Prostate gland (tissue), 2 donors: ENCODE results near the gene PRDM1.

Source experiments
- POLR2A ChIP-seq: fragments of 450-650 bp; IDR thresholded peaks from one replicate; pipeline ENCODE4 v1.6.1; 2016; ENCODE audit warnings: antibody characterized with exemption, mild to moderate bottlenecking
- POLR2AphosphoS5 ChIP-seq: sonication (generic); formaldehyde crosslinking; IDR thresholded peaks from one replicate; pipeline ENCODE4 v1.6.1; 2017; ENCODE audit warnings: antibody characterized with exemption
- TF ChIP-seq, protein P1 (sequence below), 4 experiments: fragments of 200-600 bp in 2 of 4; fragments of 450-650 bp in 2 of 4; sonication (generic) in 2 of 4; IDR thresholded peaks; 1 replicate in 3 of 4; 2 replicates in 1 of 4; pipeline ENCODE4 v1.5.1; 2016 to 2019; ENCODE audit warnings: antibody characterized with exemption in 4 of 4, mild to moderate bottlenecking in 2 of 4, moderate library complexity in 2 of 4

DNA sequence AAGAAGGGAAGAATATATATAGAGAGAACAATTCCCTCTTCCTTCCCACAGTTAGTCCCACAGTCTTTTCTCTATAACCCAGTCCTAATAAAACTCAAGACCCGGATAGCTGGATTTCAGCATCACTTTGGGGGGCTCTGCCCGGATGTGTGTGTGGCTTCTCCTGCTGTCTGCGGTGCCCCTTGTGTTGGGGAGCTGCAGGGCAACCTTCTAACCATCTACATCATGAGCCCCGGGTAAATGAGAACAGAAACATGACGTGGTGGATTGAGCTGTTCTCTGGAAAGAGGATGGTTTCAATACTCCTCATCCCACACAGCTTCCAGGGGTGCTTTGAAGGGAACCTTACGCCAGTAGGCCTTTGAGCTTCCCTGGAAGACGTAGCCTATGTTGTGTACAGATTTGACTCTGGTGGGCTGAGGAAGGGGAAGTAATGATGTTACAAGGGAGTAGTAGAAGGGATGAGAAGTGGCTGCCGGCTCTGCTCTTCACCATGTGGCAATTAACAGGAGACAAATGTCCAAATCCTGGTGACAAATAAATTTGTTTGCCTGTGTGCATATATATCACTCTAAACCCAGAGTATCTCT lies 13.5 kb upstream of the PRDM1 start:
- TF ChIP-seq, protein P1, sequence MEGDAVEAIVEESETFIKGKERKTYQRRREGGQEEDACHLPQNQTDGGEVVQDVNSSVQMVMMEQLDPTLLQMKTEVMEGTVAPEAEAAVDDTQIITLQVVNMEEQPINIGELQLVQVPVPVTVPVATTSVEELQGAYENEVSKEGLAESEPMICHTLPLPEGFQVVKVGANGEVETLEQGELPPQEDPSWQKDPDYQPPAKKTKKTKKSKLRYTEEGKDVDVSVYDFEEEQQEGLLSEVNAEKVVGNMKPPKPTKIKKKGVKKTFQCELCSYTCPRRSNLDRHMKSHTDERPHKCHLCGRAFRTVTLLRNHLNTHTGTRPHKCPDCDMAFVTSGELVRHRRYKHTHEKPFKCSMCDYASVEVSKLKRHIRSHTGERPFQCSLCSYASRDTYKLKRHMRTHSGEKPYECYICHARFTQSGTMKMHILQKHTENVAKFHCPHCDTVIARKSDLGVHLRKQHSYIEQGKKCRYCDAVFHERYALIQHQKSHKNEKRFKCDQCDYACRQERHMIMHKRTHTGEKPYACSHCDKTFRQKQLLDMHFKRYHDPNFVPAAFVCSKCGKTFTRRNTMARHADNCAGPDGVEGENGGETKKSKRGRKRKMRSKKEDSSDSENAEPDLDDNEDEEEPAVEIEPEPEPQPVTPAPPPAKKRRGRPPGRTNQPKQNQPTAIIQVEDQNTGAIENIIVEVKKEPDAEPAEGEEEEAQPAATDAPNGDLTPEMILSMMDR (IDR thresholded peaks at IDR 0.05) = no peak
- TF ChIP-seq POLR2A (no peak), POLR2AphosphoS5 (no peak)
